ENCODE data around the gene HEATR3. TPM values are rescaled to one million over a fixed set of nuclear protein-coding genes. Genes with fewer than 3 reads are reported as not detected.

The HEATR3 gene
- polyA plus RNA-seq, 3 donors, result 10.4 to 40.6 (median 10.7) TPM

- no peaks in the 10 kb centered on the region for H3K27me3 Mint-ChIP-seq (ENCODE audit: low read depth in 3 of 3)
- no peak for TF ChIP-seq CTCF (IDR thresholded peaks at IDR 0.05)
- H3K4me2 ChIP-seq (replicated peaks; ENCODE audit: extremely low read depth, low read length, poor library complexity, severe bottlenecking), result no peak overlapping the region
- no peak overlapping the region for H2AFZ ChIP-seq (ENCODE audit: insufficient read depth, low read depth, low read length, poor library complexity, severe bottlenecking)
- H3K9me3 ChIP-seq (replicated peaks in 1 of 2; ENCODE audit: control insufficient read depth in 1 of 2, insufficient read depth in 1 of 2, low read length in 2 of 2), result no peaks in the 10 kb centered on the region
- H3K27ac ChIP-seq (ENCODE audit: low read depth in 1 of 2, low read length in 2 of 2), result peak overlapping the region in 1 of 2 donors; percentile 9
- WGBS (ENCODE audit: insufficient coverage), result 100% methylated on average over 1 of the region's 7 CpGs
- no peak overlapping the region for H3K4me3 Mint-ChIP-seq
- peak overlapping the region in 4 of 7 donors; percentile 8 to 80 (median 46) for H3K27ac Mint-ChIP-seq
- H3K36me3 ChIP-seq (replicated peaks in 1 of 2; ENCODE audit: control insufficient read depth in 1 of 2, insufficient read depth in 2 of 2, low read length in 2 of 2), result peaks cover 84 to 99% of the 10 kb centered on the region in 2 donors
- H3K4me1 ChIP-seq (ENCODE audit: control insufficient read depth in 1 of 2, insufficient read depth in 2 of 2, low read length in 2 of 2), result peaks cover 3 to 5% of the 10 kb centered on the region in 2 donors
- peaks cover 79 to 92% of the 10 kb centered on the region in 2 donors for H3K36me3 Mint-ChIP-seq
- peaks cover 24% of the 10 kb centered on the region for H4K20me1 ChIP-seq (ENCODE audit: insufficient read depth, low read length)
- no peaks in the 10 kb centered on the region for H3K9me3 Mint-ChIP-seq
- DNase-seq, result no peak
- intact Hi-C loops (cut with micrococcal nuclease), result no loop called here
- H3K79me2 ChIP-seq (ENCODE audit: insufficient read depth, low read length), result peaks cover 30% of the 10 kb centered on the region
- no peaks in the 10 kb centered on the region for H3K27me3 ChIP-seq (ENCODE audit: control insufficient read depth in 2 of 2, insufficient read depth in 2 of 2, low read length in 2 of 2)
- peaks cover 5% of the 10 kb centered on the region for H3K4me1 Mint-ChIP-seq
- H3K4me3 ChIP-seq (replicated peaks in 1 of 3; ENCODE audit: low read depth in 2 of 3, low read length in 3 of 3), result no peak overlapping the region
- no peak overlapping the region for H3K9ac ChIP-seq (ENCODE audit: insufficient read depth, low read length, poor library complexity, severe bottlenecking)
Observed at GRCh38 chr16:50081428-50082018, 15.8 kb downstream of the HEATR3 start.

GRCh38 chr16:50083996-50084395, 18.2 kb downstream of the HEATR3 start:
- no peaks in the 10 kb centered on the region for H3K9me3 ChIP-seq (replicated peaks in 1 of 2; ENCODE audit: control insufficient read depth in 1 of 2, insufficient read depth in 1 of 2, low read length in 2 of 2)
- H3K9ac ChIP-seq (ENCODE audit: insufficient read depth, low read length, poor library complexity, severe bottlenecking), result no peak overlapping the region
- peak overlapping the region in 1 of 7 donors; percentile 57 for H3K27ac Mint-ChIP-seq
- H3K36me3 ChIP-seq (replicated peaks in 1 of 2; ENCODE audit: control insufficient read depth in 1 of 2, insufficient read depth in 2 of 2, low read length in 2 of 2), result peaks cover 93 to 99% of the 10 kb centered on the region in 2 donors
- H3K27ac ChIP-seq (ENCODE audit: low read depth in 1 of 2, low read length in 2 of 2), result peak overlapping the region in 1 of 2 donors; percentile 40
- WGBS (ENCODE audit: insufficient coverage), result 95% methylated on average over 6 of the region's 8 CpGs
- no peaks in the 10 kb centered on the region for H3K9me3 Mint-ChIP-seq
- H3K4me2 ChIP-seq (replicated peaks; ENCODE audit: extremely low read depth, low read length, poor library complexity, severe bottlenecking), result no peak overlapping the region
- intact Hi-C loops (cut with micrococcal nuclease), result no loop called here
- peaks cover 24% of the 10 kb centered on the region for H4K20me1 ChIP-seq (ENCODE audit: insufficient read depth, low read length)
- H3K4me1 ChIP-seq (ENCODE audit: control insufficient read depth in 1 of 2, insufficient read depth in 2 of 2, low read length in 2 of 2), result no peaks in the 10 kb centered on the region
- no peak overlapping the region for H3K4me3 ChIP-seq (replicated peaks in 1 of 3; ENCODE audit: low read depth in 2 of 3, low read length in 3 of 3)
- no peaks in the 10 kb centered on the region for H3K4me1 Mint-ChIP-seq
- H3K79me2 ChIP-seq (ENCODE audit: insufficient read depth, low read length), result peaks cover 22% of the 10 kb centered on the region
- peaks cover 82 to 92% of the 10 kb centered on the region in 2 donors for H3K36me3 Mint-ChIP-seq
- no peak for TF ChIP-seq CTCF (IDR thresholded peaks at IDR 0.05)
- no peak for DNase-seq
- no peak overlapping the region for H3K4me3 Mint-ChIP-seq
- H3K27me3 ChIP-seq (ENCODE audit: control insufficient read depth in 2 of 2, insufficient read depth in 2 of 2, low read length in 2 of 2), result no peaks in the 10 kb centered on the region
- H2AFZ ChIP-seq (ENCODE audit: insufficient read depth, low read depth, low read length, poor library complexity, severe bottlenecking), result no peak overlapping the region
- no peaks in the 10 kb centered on the region for H3K27me3 Mint-ChIP-seq (ENCODE audit: low read depth in 3 of 3)
